COLO668 (cell line): ENCODE measurements around the gene NPTX1.
A peak's percentile ranks its signal among the peaks of the same experiment; 100 is the strongest.
"Not testable (repeated sequence)": the region's sequence is repeated elsewhere in the genome, so short reads cannot be mapped to it uniquely, and the experiment has no call there.

ENCODE experiments used
- DNase-seq: peaks from one replicate; lab custom pipeline; 2025; ENCODE audit not compliant: unreplicated experiment; lab: John Stamatoyannopoulos, UW

The NPTX1 gene, protein sequence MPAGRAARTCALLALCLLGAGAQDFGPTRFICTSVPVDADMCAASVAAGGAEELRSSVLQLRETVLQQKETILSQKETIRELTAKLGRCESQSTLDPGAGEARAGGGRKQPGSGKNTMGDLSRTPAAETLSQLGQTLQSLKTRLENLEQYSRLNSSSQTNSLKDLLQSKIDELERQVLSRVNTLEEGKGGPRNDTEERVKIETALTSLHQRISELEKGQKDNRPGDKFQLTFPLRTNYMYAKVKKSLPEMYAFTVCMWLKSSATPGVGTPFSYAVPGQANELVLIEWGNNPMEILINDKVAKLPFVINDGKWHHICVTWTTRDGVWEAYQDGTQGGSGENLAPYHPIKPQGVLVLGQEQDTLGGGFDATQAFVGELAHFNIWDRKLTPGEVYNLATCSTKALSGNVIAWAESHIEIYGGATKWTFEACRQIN

DNA sequence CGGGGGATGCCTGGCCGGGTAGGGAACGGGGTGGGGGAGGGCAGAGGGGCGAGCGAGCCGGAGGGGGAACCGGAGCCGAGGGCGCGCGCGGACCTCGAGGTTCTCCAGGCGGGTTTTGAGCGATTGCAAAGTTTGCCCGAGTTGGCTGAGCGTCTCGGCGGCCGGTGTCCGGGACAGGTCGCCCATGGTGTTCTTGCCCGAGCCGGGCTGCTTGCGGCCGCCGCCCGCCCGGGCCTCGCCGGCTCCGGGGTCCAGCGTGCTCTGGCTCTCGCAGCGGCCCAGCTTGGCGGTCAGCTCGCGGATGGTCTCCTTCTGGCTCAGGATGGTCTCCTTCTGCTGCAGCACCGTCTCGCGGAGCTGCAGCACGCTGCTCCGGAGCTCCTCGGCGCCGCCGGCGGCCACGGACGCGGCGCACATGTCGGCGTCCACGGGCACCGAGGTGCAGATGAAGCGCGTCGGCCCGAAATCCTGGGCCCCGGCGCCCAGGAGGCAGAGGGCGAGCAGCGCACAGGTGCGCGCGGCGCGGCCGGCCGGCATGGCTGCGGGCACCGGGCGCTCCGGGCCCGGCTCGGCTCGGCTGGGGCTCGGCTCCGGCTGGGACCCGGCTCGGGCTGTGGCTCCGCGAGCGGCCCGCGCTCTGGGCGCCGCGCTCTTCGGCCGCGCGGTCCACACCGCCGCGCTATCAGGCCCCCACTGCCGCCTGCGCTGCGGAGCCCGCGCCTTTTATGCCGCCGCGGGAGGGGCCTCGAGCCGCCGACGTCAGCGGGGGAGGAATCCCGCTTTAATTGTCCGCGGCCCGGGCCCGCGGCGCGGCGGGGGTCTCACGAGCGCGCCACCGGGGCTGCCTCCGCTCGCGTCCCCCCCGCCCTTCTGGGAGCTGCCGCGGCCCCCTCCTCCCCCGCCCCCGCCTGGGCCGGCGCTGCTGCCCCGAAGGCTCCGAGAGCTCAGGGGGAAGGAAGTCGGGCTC is at the start of gene NPTX1:
Gene NPTX1, minus strand, starts transcription at position 698 of the 967 bp plus-strand sequence. Its CDS starts 161 bp downstream, at position 537.
- DNase-seq = peak; percentile 58

DNA sequence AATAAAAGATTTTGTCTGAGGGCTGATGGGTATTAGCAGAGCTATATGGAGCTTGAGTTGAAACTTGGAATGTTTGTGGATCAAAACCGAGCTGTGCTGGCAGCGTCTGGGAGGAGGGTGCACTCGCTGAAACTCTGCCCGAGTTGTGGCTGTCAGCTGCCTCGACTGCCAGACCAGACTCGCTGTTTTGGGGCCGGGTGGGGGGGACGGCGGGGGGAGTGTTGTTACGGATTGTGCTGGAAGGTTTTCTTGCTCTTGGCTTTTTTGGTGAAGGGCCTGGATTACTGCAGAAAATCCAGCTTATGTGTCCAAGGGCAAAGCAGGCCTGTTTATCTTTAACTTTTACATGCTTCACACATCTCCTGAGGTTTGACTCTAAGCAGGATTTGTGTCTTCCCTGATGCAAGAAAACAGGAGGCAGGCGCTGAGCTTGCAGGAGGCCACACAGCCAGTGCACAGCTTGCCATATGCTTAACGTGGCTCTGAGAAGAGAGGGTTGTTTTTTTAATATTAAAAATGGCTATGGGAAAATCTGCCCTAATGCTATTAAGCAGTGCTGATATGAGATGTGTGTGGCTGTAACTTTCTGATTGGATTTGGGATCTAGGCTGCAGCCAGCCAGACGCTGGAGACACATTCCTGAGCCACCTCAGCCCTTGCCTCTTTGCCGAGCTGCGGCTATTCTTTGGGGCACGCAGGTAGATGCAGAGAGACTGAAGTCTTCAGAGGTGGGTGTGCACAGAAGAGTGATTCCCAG is 47.7 kb upstream of the NPTX1 start:
- DNase-seq = no peak

DNA sequence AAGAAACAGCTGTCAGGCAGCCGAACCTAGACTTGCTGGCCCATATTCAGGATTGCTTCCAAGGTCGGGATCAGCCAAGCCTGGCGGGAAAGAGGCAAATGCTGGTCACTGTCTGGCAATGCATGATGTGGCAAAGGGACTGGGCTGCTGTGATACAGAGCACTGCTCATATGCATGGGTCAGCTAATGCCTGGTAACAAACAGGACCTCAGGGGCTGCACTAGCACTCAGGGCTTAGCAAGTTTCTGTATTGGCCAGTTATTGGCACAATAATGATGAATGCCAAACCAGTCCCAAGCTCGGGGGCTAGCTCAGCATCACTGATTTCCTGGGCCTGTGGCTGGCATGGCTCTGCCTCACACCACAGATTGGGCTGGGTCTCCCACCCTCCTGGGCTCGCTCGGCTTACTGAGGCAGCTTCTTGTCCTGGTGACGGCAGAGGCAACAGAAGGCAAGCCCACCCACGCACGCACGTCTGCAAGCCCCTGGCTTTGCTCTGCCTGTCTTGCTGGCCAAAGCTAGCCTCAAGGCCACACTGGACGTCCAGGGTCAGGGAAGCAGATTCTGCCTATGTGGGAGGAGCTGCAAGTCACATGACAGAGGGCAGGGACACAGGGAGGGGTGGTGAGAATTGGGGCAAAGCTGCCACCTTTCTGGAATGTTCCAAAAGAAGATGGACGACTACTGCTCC is 46.8 kb upstream of the NPTX1 start:
- no peak for DNase-seq

DNA sequence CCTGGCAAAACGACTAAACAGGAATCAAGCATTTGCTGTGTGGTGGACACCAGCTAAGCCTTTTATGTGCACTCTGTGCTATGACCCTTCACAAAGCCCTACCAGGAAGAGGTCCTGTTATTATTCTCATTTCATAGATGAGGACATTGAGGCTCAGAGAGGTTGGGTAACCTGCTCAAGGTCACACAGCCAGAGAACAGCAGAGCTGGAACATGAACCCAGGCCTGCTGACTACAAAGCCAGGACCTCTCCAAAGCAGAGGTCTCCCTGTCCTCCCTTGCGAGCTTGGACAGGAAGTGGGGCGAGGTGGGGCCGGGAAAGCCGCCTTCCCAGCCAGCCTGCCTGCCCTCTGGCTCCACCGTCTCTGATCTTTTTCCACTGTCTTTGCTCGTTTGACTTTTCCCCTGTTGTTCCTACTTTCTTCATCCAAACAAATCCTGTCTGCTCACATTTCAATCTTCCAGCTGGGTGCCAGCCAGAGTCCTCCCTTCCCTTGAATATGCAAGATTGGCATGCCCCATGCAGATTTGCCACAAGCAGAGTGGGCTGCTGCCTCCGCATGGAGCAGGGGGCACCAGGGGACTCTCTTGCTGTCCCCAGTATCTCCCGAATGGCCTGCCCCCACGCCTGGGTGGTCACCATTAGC is 44.5 kb upstream of the NPTX1 start:
- no peak for DNase-seq

DNA sequence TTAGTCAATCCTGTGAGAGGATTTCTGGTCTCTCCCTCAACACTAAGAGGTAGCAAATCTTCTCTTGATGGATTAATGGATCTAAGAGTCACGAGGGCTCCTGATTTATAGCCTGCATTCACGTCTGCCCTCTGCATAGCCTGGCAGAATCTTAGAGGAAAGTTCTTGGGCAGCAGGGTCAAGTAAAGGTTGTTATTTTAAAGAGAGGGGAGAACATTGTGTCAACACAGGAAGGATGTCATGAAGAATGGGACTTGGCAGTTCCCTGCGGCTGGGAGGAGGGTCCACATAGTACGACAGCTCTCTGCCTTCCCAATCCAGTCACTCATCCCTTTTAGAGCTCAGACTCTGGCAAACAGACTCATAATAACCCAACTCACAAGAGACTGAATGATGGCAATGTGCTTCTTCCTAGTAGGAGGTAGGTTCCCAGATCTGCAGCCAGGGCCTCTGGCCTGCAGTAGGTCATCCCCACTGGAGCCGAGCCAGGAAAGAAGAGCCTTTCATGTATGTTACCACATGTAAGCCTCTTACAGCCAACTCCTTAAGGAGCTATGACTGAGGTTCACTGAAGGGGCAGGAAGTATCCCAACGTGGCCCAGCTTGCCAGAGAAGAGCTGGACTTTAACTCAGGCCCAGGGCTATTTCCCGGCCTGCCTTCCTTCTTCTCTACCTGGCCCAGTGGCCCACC is 42.8 kb upstream of the NPTX1 start:
- no peak for DNase-seq

DNA sequence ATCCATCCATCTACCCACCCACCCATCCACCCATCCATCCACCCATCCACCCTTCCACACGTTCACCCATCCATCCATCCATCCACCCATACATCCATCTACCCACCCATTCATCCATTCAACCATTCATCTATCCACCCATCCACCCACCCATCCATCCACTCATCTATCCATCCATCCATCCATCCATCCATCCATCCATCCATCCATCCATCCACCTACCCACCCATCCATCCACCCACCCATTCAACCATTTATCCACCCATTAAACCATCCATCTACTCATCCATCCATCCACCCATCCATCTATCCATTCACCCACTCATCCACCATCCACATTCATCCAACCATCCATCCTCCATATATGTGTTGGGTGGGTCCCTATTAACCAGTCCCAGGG is 42.0 kb upstream of the NPTX1 start:
- DNase-seq = no peak

DNA sequence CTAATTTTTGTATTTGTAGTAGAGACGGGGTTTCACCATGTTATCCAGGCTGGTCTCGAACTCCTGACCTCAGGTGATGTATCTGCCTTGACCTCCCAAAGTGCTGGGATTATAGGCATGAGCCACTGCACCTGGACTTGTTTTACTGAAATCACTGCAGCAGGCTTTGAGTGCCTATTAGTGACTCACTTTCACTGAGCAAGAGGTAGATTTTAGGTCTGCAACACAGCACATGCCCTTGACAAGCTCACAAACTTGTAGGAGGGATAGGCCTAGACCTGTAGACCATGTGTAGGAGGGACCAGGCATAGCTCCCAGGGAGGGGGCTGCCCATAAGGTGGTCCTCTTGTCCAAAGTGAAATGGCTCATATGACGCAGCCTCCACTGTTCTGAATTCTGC is 41.2 kb upstream of the NPTX1 start:
- DNase-seq = no peak

DNA sequence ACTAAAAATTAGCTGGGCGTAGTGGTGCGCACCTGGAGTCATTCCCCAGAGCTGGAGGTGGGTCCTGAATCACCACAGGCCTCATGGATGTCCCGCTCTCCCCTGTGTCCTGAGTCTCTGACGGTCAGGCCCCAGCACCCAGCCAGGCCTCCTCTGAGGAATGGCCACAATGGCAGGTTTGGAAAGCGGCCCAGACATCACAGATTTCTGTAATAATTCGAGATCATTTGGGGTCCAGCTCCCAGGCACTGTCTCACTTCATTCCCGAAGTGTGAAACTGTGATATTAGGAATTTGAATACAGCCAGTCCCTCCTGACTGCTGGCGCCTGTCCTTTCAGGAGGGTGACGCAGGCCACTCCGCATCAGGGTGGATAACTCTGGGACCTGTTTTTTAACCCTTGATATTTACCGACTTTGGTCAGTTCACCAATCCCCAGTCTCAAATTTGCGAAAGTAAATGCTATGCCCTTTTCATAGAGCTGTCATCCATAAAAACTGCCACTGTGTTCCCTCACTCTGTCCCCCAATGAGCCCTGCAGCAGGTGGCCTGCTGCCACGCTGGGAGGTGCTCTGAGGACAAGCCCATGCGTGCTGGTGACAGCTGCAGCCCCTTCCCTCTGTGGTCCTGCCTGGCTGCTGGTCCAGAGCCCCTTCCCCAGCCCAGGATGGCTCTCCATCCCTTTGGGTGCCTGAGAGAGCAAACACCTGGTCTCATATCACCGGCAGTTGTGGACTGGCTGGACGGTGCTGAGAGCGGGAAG is 39.9 kb upstream of the NPTX1 start:
- DNase-seq = no peak

DNA sequence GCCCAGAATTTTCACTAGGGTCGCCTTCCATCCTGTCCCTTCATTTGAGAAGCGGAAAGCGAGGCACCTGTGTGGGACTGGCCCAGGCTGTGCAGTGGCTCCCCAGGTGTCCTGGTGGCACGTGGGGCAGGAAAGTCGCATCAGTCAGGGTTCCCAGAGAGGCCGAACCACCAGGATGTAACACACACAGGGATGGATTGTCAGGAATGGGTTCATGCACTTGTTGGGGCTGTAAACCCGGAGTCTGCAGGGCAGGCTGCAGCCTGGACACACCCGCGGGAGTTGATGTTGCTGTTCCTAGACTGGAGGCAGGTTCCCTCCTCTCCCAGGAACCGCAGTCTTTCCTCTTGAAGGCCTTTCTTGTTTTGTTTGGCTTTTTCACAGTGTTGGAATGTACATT is 37.5 kb upstream of the NPTX1 start:
- DNase-seq = no peak

DNA sequence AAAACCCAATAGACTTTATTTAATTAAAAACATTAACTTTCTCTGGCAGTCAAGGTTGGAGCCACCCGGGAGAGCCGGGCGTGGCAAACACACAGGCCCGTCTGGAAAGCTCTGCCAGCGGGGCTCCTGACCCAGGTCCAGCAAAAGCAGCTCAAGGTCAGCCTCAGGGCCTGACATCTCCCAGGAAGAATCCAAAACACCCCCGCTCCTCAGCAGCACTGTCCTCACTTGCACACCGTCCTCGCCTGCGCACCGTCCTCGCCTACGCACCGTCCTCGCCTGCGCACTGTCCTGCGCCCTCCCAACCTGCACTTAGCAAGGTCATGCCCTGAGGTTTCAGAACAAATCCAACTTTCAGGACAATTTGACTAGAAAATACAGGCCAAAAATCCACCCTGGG is 36.8 kb upstream of the NPTX1 start:
- DNase-seq = no peak

DNA sequence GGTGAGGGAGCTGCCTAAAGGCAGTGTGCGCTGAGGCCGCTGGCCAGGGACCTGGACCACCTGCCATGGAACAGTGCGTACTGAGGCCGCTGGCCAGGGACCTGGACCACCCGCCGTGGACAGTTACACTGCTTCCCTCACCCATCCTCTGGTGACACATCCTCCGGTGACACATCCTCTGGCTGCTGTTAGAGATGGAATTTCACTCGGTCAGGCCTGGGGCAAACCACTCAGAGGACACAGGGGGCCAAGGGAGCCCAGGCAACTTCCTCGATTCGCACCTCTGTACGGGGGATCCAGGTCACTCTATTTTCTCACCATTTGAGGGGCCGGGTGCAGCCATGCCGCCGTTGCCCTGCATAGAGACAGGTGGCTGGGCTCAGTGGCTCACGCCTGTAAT is 35.8 kb upstream of the NPTX1 start:
- DNase-seq = no peak

DNA sequence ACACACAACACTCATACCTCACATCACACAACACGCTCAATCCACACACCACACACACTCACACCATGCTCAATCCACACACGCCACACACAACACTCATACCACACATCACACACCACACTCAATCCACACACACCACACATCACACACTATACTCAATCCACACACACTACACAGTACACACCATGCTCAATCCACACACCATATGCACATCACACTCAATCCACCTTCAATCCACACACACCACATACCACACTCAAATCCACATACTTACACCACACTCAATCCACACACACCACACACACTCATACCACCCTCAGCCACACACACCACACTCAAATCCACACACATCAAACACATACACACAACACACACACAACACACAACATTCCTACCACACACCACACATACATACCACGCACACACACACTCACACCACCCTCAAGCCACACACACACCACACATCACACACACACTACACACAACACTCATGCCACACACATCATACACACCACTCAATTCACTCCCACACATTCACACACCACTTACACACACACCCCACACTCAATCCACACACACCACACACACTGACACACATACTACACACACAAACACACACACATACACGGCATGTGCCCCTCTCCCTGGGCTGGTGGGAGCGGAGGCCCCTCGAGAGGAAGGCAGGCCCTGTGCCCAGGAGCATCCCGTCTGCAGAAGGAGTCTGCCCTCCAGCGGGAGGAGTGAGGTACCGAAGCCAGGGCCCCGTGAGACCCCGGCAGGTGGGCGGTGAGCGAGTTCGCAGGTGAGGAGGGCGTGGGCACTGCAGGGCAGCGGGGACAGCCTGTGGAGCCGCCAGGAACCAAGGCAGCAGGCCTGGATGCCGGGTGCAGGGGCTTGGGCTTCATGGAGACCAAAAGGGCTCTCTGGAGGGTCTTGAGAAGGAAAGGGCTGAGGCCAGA is 35.1 kb upstream of the NPTX1 start:
- DNase-seq = no peak

DNA sequence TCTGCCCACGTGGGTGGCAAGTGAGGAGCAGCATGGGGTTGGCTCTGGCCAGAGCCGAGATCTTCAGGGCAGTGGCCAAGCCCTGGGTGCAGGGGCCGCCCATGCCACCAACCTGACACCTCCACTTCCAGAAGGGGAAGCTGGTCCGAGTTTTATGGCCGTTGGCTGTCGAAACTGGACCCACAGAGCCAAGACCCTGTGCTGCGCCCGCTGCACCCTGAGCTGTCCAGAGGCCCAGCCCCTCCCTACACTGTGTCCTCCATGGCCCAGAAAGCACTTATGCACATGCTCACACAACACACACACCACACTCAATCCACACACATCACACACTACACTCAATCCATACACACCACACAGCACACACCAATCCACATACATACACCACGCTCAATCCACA is 34.4 kb upstream of the NPTX1 start:
- DNase-seq = no peak

DNA sequence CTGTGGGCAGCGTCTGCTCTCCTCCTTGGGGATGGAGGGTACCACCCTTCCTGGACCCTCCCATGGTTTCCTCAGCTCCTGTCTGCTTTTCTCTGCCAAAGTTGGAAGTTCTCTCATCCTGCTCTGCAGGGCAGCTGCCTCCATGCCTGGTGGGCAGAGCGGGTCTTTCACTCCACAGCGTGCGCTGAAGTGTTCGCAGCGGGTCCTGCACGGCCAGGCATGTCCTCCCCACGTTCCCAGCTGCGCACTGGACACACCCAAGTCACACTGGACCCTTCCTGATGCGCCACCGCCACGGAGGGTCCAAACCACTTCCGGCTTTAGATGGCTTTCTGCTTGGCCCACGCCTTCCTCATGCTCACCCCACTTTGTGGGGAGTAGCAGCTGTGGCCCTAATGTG is 33.7 kb upstream of the NPTX1 start:
- no peak for DNase-seq

DNA sequence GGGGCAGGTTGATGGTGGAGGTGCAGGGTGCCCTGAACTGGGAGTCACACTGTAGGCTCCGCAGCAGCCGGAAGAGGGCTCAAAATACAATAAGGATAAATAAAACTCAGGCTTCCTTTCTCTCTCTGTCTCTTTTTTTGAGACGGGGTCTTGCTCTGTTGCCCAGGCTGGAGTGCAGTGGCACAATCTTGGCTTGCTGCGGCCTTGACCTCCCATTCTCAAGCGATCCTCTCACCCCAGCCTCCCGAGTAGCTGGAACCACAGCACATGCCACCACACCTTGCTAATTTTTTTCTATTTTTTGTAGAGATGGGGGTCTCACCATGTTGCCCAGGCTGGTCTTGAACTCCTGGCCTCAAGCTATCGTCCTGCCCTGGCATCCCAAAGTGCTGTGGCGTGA is 32.9 kb upstream of the NPTX1 start:
- DNase-seq = no peak

DNA sequence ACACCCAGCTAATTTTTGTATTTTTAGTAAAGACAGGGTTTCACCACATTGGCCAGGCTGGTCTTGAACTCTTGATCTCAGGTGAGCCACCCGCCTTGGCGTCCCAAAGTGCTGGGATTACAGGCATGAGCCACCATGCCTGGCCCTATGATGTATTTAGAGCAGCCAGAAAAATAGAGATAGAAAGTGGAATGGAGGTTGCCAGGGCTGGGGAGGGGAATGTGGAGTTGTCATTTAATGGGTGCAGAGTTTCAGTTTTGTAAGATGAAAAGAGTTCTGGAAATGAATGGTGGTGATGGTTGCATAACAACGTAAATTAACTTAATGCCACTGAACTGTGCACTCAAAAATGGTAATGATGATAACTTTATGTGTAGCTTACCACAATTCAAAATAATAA is 31.6 kb upstream of the NPTX1 start:
- DNase-seq = no peak

DNA sequence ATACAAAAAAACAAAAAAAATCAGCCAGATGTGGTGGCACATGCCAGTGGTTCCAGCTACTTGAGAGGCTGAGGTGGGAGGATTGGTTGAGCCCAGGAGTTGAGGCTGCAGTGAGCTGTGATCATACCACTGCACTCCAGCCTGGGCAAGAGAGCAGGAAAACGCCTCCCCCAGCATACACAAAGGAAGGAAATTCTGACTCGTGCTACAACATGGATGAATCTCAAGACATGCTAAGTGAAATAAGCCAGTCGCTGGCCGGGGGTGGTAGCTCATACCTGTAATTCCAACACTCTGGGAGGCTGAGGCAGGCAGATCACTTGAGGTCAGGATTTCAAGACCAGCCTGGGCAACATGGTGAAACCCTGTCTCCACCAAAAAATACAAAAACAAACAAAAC is 30.8 kb upstream of the NPTX1 start:
- not testable (repeated sequence) for DNase-seq
